ENCODE results near the gene RET. TPM values are rescaled to one million over a fixed set of nuclear protein-coding genes. Genes with fewer than 3 reads are reported as not detected.

RET gene
- total RNA-seq, 1 donor from 2014 or later, result 1.1 TPM

DNA sequence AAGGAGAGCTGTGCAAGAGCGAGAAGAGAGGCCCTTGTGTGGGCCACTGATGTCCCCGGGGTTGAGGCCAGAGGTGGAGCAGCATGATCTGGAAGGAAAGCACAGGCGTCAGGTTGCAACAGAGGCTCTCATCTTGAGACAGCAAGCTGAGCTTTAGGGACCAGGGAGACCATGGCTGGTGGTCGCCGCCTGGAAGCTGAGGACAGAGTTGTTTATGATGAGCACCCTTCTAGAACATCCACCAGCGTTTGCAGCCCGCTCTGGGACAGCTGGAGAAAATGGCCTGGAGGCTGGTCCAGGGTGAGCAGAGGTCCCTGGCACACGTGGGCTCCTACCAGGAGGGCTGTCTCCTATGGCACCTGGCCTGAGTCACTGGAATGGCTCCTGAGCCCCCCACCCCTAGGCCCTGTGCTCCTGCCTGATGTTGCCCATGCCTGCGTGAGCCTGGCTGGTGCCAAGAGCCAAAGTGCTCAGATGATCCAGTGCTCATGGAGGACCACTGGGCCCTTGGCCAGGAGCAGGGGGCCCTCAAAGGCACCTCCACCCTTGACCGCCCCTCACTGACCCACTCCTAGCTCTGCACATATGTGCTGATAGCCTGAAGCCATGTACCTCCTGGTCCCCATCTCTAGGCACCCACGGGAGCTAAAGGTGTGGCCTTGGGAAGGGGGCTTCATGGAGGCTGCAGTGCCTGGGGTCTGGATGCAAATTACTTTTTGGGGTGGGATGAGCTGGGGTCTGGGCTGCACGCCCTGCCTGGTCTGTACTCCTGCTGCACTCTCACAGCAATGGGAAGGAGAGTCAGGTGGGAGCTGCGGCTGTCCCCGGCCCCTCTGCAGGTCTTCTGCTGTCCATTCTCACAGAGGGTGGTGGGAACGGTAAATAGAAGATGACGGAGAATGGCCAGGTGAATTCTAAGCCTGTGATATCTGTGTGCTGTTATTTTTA lies 40.1 kb upstream of the RET start:
- DNase-seq (ENCODE audit: low read depth) (no peak), FAIRE-seq (no peak)
- Histone ChIP-seq H3K4me3 (ENCODE audit: insufficient read depth, low read depth, low read length) (no peak overlapping the region), H3K79me2 (ENCODE audit: insufficient read depth, low read length) (no peaks in the 10 kb centered on the region), H3K27me3 (ENCODE audit: insufficient read depth, low read length) (no peaks in the 10 kb centered on the region), H3K4me1 (ENCODE audit: insufficient read depth, low read length) (no peaks in the 10 kb centered on the region), H4K20me1 (ENCODE audit: insufficient read depth, low read length) (no peaks in the 10 kb centered on the region), H2AFZ (ENCODE audit: low read depth, low read length) (no peak overlapping the region), H3K36me3 (ENCODE audit: insufficient read depth, low read length) (no peaks in the 10 kb centered on the region), H3K9ac (ENCODE audit: low read length) (no peak overlapping the region), H3K9me3 (ENCODE audit: insufficient read depth, low read depth, low read length) (no peaks in the 10 kb centered on the region), H3K27ac (ENCODE audit: low read depth, low read length) (no peak overlapping the region), H3K4me2 (ENCODE audit: low read length) (no peak overlapping the region)
- peaks cover 4% of the 10 kb centered on the region for H3K9me3 Mint-ChIP-seq (ENCODE audit: unreplicated experiment)
- H3K4me1 Mint-ChIP-seq (ENCODE audit: low read depth, unreplicated experiment), result no peaks in the 10 kb centered on the region
- no peak for TF ChIP-seq EZH2 (IDR thresholded peaks at IDR 0.05; ENCODE audit: insufficient read depth, low read length)
- TF ChIP-seq, protein P1, sequence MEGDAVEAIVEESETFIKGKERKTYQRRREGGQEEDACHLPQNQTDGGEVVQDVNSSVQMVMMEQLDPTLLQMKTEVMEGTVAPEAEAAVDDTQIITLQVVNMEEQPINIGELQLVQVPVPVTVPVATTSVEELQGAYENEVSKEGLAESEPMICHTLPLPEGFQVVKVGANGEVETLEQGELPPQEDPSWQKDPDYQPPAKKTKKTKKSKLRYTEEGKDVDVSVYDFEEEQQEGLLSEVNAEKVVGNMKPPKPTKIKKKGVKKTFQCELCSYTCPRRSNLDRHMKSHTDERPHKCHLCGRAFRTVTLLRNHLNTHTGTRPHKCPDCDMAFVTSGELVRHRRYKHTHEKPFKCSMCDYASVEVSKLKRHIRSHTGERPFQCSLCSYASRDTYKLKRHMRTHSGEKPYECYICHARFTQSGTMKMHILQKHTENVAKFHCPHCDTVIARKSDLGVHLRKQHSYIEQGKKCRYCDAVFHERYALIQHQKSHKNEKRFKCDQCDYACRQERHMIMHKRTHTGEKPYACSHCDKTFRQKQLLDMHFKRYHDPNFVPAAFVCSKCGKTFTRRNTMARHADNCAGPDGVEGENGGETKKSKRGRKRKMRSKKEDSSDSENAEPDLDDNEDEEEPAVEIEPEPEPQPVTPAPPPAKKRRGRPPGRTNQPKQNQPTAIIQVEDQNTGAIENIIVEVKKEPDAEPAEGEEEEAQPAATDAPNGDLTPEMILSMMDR (IDR thresholded peaks at IDR 0.05; ENCODE audit: insufficient read depth, low read depth, low read length), result no peak
- H3K4me3 Mint-ChIP-seq (ENCODE audit: unreplicated experiment), result no peak overlapping the region
- H3K36me3 Mint-ChIP-seq (ENCODE audit: low read depth, unreplicated experiment), result peaks cover 1% of the 10 kb centered on the region
- H3K27me3 Mint-ChIP-seq (ENCODE audit: low read depth, unreplicated experiment), result peaks cover 13% of the 10 kb centered on the region
- no peak overlapping the region for H3K27ac Mint-ChIP-seq (ENCODE audit: unreplicated experiment)

DNA sequence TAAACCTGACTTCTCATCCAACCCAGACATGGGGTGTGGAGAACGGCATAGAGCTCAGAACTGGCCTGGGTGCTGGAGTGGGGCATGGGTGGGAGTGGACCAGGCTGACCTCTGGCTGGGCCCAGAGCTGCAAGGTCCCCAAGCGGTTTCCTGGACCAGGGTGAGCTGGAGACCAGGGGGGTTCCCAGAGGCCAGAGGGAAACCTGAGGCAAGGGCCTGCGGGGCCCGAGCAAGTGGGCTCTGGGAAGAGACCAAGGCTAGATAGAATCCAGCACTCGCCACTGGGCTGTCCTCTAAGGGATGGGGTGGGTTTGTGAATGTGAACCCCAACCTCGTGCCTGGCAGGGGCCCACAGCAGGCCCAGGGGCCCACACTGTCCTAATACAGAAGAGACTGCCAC lies 39.4 kb upstream of the RET start:
- TF ChIP-seq, protein P1 (IDR thresholded peaks at IDR 0.05; ENCODE audit: insufficient read depth, low read depth, low read length), result no peak
- no peak for TF ChIP-seq EZH2 (IDR thresholded peaks at IDR 0.05; ENCODE audit: insufficient read depth, low read length)
- Histone ChIP-seq H3K27me3 (ENCODE audit: insufficient read depth, low read length) (no peaks in the 10 kb centered on the region), H3K9ac (ENCODE audit: low read length) (no peak overlapping the region), H3K36me3 (ENCODE audit: insufficient read depth, low read length) (no peaks in the 10 kb centered on the region), H3K4me1 (ENCODE audit: insufficient read depth, low read length) (no peaks in the 10 kb centered on the region), H3K79me2 (ENCODE audit: insufficient read depth, low read length) (no peaks in the 10 kb centered on the region), H3K9me3 (ENCODE audit: insufficient read depth, low read depth, low read length) (no peaks in the 10 kb centered on the region), H3K4me3 (ENCODE audit: insufficient read depth, low read depth, low read length) (no peak overlapping the region), H3K4me2 (ENCODE audit: low read length) (no peak overlapping the region), H4K20me1 (ENCODE audit: insufficient read depth, low read length) (no peaks in the 10 kb centered on the region), H2AFZ (ENCODE audit: low read depth, low read length) (no peak overlapping the region), H3K27ac (ENCODE audit: low read depth, low read length) (no peak overlapping the region)
- Mint-ChIP-seq H3K27ac (ENCODE audit: unreplicated experiment) (no peak overlapping the region), H3K4me1 (ENCODE audit: low read depth, unreplicated experiment) (no peaks in the 10 kb centered on the region), H3K27me3 (ENCODE audit: low read depth, unreplicated experiment) (peaks cover 16% of the 10 kb centered on the region), H3K9me3 (ENCODE audit: unreplicated experiment) (peaks cover 4% of the 10 kb centered on the region), H3K36me3 (ENCODE audit: low read depth, unreplicated experiment) (peaks cover 1% of the 10 kb centered on the region), H3K4me3 (ENCODE audit: unreplicated experiment) (no peak overlapping the region)
- FAIRE-seq (no peak), DNase-seq (ENCODE audit: low read depth) (no peak)
